Ishikawa (cell line): ENCODE measurements around the gene VPS54.

ENCODE experiments used
- CEBPB ChIP-seq: IDR thresholded peaks from 2 replicates; pipeline ENCODE4 v1.6.1; 2012
- CREB1 ChIP-seq: IDR thresholded peaks from 2 replicates; pipeline ENCODE4 v1.6.1; 2012; ENCODE audit warnings: low read depth
- EGR1 ChIP-seq: IDR thresholded peaks from 2 replicates; pipeline ENCODE4 v1.6.1; 2012
- EP300 ChIP-seq: IDR thresholded peaks from 2 replicates; pipeline ENCODE4 v1.6.1; 2012; ENCODE audit warnings: borderline replicate concordance
- FOXM1 ChIP-seq: IDR thresholded peaks from 2 replicates; pipeline ENCODE4 v1.6.1; 2012; ENCODE audit warnings: low read depth, borderline replicate concordance
- NFIC ChIP-seq: IDR thresholded peaks from 2 replicates; pipeline ENCODE4 v1.6.1; 2012
- RAD21 ChIP-seq: IDR thresholded peaks from 2 replicates; pipeline ENCODE4 v1.6.1; 2012; ENCODE audit warnings: low read depth
- TAF1 ChIP-seq: IDR thresholded peaks from 2 replicates; pipeline ENCODE4 v1.6.1; 2012; ENCODE audit warnings: low read depth, mild to moderate bottlenecking
- TCF12 ChIP-seq: IDR thresholded peaks from 2 replicates; pipeline ENCODE4 v1.6.1; 2012; ENCODE audit warnings: low read depth
- TEAD4 ChIP-seq: IDR thresholded peaks from 2 replicates; pipeline ENCODE4 v1.6.1; 2012
- YY1 ChIP-seq: IDR thresholded peaks from 2 replicates; pipeline ENCODE4 v1.6.1; 2012; ENCODE audit warnings: low read depth
- ZBTB7A ChIP-seq: IDR thresholded peaks from 2 replicates; pipeline ENCODE4 v1.6.1; 2012; ENCODE audit warnings: low read depth
- TF ChIP-seq, protein P1 (sequence below): IDR thresholded peaks from 2 replicates; pipeline ENCODE4 v1.6.1; 2012
- TF ChIP-seq, protein P2 (sequence below): IDR thresholded peaks from 2 replicates; pipeline ENCODE4 v1.6.1; 2012
- TF ChIP-seq, protein P3 (sequence below): IDR thresholded peaks from 2 replicates; pipeline ENCODE4 v1.6.1; 2012; ENCODE audit warnings: low read depth, mild to moderate bottlenecking

The VPS54 gene

DNA sequence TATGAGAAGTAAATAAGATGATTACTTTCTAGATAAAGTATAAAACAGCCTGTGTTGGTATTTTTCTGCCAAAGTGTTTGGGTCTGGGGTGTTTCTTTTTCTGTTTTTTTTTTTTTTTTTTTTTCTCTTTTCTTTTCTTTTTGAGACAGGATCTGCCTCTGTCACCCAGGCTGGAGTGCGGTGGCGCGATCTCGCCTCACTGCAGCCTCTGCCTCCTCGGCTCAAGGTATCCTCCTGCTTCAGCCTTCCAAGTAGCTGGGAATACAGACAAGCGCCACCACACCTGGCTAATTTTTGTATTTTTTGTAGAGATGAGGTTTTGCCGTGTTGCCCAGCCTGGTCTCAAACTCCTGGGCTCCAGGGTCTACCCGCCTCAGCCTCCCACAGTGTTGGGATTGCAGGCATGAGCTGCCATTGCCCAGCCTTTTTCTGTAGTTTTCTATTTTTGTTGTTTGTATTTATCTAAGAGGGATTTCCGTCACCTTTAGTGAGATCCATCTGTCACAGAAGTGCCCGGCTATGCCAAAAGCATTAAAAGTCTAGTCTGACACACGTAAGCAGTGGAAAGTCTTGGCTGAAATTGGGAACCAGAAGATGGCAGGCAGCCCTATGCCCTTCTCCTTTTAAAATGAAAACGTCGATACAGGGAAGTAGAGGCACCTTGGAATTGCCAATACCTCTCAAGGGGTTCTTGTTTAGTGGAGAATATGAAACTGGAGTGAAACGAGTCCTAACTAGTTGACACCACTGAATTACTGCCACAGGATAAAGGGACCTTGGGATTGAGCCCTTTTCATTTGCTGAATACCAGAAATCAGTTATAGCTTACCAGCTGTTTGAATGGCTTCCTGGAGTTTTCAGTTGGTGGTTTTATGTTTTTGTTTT is 163.6 kb downstream of the VPS54 start:
- TF ChIP-seq YY1 (no peak), TCF12 (no peak)
- TF ChIP-seq, protein P1, sequence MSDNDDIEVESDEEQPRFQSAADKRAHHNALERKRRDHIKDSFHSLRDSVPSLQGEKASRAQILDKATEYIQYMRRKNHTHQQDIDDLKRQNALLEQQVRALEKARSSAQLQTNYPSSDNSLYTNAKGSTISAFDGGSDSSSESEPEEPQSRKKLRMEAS: no peak

DNA sequence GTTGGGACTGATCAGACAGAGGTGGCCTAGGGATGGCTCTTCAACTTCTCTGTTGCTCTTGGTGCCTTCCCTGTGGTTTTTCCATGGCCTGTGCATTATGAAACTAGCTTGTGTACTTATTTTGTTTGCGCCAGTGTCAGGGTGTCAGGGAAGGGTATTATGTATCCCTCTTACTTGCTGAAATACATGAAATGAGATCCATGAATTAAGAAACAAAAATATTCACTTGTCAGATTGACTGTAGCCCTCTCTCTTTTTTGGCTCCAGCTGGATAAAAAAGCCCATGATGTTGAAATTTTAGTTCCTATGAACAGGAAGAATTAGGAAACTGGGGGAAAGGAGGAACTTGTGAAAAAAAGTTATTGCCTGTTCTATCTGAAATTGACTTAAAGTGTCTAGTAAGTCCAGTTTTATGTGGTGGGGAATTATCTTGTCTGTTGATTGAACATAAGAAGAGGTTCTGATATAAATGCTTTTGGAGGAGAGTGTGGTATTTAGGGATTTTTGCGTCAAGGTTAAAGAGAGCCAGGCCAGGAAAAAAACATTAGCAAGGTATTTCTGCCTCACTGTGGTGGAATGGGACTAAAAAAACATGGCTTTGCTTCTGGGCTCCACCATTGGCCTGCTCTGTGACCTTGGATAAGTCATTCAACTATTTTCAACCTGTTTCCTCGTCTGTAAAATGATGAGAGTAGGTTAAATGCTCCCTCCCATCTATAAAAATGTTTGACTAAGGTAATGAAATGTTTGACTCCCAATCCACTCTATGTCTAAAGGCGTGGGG is 165.5 kb downstream of the VPS54 start:
- no peak for TF ChIP-seq EGR1
- TF ChIP-seq EP300: no peak
- no peak for TF ChIP-seq RAD21
- TF ChIP-seq CREB1: no peak
- TF ChIP-seq, protein P1: no peak
- no peak for TF ChIP-seq ZBTB7A
- TF ChIP-seq, protein P2, sequence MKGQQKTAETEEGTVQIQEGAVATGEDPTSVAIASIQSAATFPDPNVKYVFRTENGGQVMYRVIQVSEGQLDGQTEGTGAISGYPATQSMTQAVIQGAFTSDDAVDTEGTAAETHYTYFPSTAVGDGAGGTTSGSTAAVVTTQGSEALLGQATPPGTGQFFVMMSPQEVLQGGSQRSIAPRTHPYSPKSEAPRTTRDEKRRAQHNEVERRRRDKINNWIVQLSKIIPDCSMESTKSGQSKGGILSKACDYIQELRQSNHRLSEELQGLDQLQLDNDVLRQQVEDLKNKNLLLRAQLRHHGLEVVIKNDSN: no peak
- TF ChIP-seq FOXM1: no peak
- no peak for TF ChIP-seq CEBPB
- no peak for TF ChIP-seq TAF1
- TF ChIP-seq, protein P3, sequence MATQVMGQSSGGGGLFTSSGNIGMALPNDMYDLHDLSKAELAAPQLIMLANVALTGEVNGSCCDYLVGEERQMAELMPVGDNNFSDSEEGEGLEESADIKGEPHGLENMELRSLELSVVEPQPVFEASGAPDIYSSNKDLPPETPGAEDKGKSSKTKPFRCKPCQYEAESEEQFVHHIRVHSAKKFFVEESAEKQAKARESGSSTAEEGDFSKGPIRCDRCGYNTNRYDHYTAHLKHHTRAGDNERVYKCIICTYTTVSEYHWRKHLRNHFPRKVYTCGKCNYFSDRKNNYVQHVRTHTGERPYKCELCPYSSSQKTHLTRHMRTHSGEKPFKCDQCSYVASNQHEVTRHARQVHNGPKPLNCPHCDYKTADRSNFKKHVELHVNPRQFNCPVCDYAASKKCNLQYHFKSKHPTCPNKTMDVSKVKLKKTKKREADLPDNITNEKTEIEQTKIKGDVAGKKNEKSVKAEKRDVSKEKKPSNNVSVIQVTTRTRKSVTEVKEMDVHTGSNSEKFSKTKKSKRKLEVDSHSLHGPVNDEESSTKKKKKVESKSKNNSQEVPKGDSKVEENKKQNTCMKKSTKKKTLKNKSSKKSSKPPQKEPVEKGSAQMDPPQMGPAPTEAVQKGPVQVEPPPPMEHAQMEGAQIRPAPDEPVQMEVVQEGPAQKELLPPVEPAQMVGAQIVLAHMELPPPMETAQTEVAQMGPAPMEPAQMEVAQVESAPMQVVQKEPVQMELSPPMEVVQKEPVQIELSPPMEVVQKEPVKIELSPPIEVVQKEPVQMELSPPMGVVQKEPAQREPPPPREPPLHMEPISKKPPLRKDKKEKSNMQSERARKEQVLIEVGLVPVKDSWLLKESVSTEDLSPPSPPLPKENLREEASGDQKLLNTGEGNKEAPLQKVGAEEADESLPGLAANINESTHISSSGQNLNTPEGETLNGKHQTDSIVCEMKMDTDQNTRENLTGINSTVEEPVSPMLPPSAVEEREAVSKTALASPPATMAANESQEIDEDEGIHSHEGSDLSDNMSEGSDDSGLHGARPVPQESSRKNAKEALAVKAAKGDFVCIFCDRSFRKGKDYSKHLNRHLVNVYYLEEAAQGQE: no peak

DNA sequence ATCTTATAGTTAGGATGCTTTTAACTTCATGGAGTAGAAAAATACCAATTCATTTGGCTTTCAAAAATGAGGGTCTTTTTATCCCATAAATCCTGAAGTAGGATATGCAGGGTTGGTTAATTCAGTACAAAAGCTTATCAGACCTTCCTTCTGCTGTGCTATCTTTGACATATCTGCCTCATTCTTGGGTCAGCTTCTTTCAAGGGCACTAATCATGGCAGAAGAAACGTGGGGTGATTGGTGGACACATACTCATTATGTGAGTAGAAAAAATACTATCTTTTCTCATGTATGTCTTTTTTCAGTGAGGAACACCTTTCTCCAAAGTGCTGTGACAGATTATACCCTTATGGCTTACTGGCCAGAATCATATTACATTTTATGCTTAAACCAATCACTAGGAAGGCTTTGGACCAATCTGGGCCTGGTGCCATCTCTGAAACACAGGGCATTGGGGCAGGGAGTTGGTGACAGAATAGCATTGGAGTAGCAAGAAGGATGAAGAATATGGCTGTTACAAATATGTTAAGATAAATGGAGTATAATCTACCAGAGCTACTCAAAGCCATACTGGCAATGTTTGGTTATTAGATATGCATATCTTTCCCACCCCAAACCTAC is 167.4 kb downstream of the VPS54 start:
- TF ChIP-seq CEBPB (no peak), EGR1 (no peak), RAD21 (no peak), FOXM1 (no peak)
- TF ChIP-seq, protein P3: no peak
- TF ChIP-seq, protein P2: no peak

DNA sequence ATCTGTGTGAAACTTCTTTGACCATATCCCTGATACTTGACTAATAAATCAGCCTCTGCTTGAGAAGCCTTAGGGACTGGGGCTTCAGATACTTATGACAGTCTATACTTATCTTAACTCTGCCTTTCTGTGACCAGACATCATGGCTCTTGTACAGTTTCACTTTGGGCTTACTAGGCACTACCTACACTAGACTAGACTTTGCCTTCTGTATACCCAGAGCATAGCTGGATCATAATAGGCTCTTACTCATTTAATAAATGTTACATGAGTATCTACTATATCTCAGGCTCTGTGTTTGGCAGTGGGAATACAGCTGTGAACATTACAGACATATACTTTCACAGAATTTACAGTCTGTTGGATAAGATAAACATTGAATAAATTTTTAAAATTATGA is 168.6 kb downstream of the VPS54 start:
- TF ChIP-seq TCF12 (no peak), NFIC (no peak), EGR1 (no peak), TEAD4 (no peak), EP300 (no peak), FOXM1 (no peak), CEBPB (no peak), ZBTB7A (no peak), RAD21 (no peak), YY1 (no peak), TAF1 (no peak), CREB1 (no peak)
- TF ChIP-seq, protein P2: no peak
- TF ChIP-seq, protein P1: no peak
- TF ChIP-seq, protein P3: no peak
